CD14-positive monocyte (primary cell): ENCODE results near the gene MFN1. TPM values are rescaled to one million over a fixed set of nuclear protein-coding genes. Genes with fewer than 3 reads are reported as not detected.
A peak's percentile ranks its signal among the peaks of the same experiment; 100 is the strongest.

ENCODE experiments used
- DNase-seq, 3 donors: peaks; one replicate each; pipeline ENCODE4 v3.0.0-alpha.2; 2011 to 2022
- H2AFZ ChIP-seq: 2 replicates; pipeline ENCODE4 v1.6.0; 2012; ENCODE audit warnings: mild to moderate bottlenecking, low read depth, low read length, inconsistent platforms; ENCODE audit not compliant: insufficient read depth, poor library complexity, severe bottlenecking
- H3K27ac ChIP-seq, 2 donors: 1 replicate in 1 of 2; 2 replicates in 1 of 2; pipeline ENCODE4 v1.5.1; 2012 to 2013; ENCODE audit warnings: low read length in 2 of 2, control low read depth in 1 of 2, inconsistent platforms in 1 of 2, low read depth in 1 of 2, mild to moderate bottlenecking in 1 of 2
- H3K27me3 ChIP-seq, 2 donors: one replicate each; pipeline versions ENCODE4 v1.6.0 to v1.6.1; 2011 to 2013; ENCODE audit warnings: low read length in 2 of 2; ENCODE audit not compliant: control insufficient read depth in 2 of 2, insufficient read depth in 2 of 2
- H3K36me3 ChIP-seq, 2 donors: replicated peaks in 1 of 2; 1 replicate in 1 of 2; 2 replicates in 1 of 2; pipeline versions ENCODE4 v1.5.1 to v1.6.1; 2012 to 2013; ENCODE audit warnings: low read length in 2 of 2, control low read depth in 1 of 2, inconsistent platforms in 1 of 2, mild to moderate bottlenecking in 1 of 2; ENCODE audit not compliant: insufficient read depth in 2 of 2, control insufficient read depth in 1 of 2
- H3K4me1 ChIP-seq, 2 donors: 1 replicate in 1 of 2; 2 replicates in 1 of 2; pipeline versions ENCODE4 v1.5.1 to v1.6.1; 2012 to 2013; ENCODE audit warnings: low read length in 2 of 2, control low read depth in 1 of 2, inconsistent platforms in 1 of 2, mild to moderate bottlenecking in 1 of 2, moderate library complexity in 1 of 2; ENCODE audit not compliant: insufficient read depth in 2 of 2, control insufficient read depth in 1 of 2
- H3K4me2 ChIP-seq: replicated peaks from 2 replicates; pipeline ENCODE3; 2012; ENCODE audit warnings: low read length, moderate library complexity, mild to moderate bottlenecking; ENCODE audit not compliant: poor library complexity, severe bottlenecking; ENCODE audit errors: extremely low read depth
- H3K4me3 ChIP-seq, 3 experiments: fragments of 200-600 bp in 1 of 3; sonication (generic) in 1 of 3; replicated peaks in 1 of 3; 1 replicate in 2 of 3; 2 replicates in 1 of 3; pipeline ENCODE4 v1.5.1; 2011 to 2013; ENCODE audit warnings: low read length in 3 of 3, mild to moderate bottlenecking in 3 of 3, control low read depth in 2 of 3, low read depth in 2 of 3, inconsistent platforms in 1 of 3, moderate library complexity in 1 of 3
- H3K79me2 ChIP-seq: 2 replicates; pipeline ENCODE4 v1.6.0; 2012; ENCODE audit warnings: mild to moderate bottlenecking, control low read depth, inconsistent platforms, low read length, moderate library complexity; ENCODE audit not compliant: insufficient read depth
- H3K9ac ChIP-seq: 2 replicates; pipeline ENCODE4 v1.6.0; 2017; ENCODE audit warnings: low read length, mild to moderate bottlenecking; ENCODE audit not compliant: insufficient read depth, poor library complexity, severe bottlenecking
- H3K9me3 ChIP-seq, 2 donors: replicated peaks in 1 of 2; 1 replicate in 1 of 2; 2 replicates in 1 of 2; pipeline versions ENCODE4 v1.5.1 to v1.6.1; 2012 to 2013; ENCODE audit warnings: low read length in 2 of 2, control low read depth in 1 of 2; ENCODE audit not compliant: control insufficient read depth in 1 of 2, insufficient read depth in 1 of 2
- H4K20me1 ChIP-seq: 2 replicates; pipeline ENCODE4 v1.6.0; 2012; ENCODE audit warnings: mild to moderate bottlenecking, low read length, control low read depth, moderate library complexity; ENCODE audit not compliant: insufficient read depth
- H3K27ac Mint-ChIP-seq, 7 donors: one replicate each; pipeline ENCODE4 v1.8.0; 2020; ENCODE audit warnings: mild to moderate bottlenecking in 7 of 7, mixed read lengths in 7 of 7, moderate library complexity in 6 of 7, inconsistent platforms in 2 of 7
- H3K27me3 Mint-ChIP-seq, 3 donors: one replicate each; pipeline ENCODE4 v1.8.0; 2021 to 2022; ENCODE audit warnings: low read depth in 3 of 3, mild to moderate bottlenecking in 3 of 3, mixed read lengths in 3 of 3, moderate library complexity in 3 of 3, inconsistent platforms in 1 of 3
- H3K36me3 Mint-ChIP-seq, 2 donors: one replicate each; pipeline ENCODE4 v1.8.0; 2020; ENCODE audit warnings: mixed read lengths in 2 of 2, inconsistent platforms in 1 of 2, mild to moderate bottlenecking in 1 of 2
- H3K4me1 Mint-ChIP-seq: one replicate; pipeline ENCODE4 v1.8.0; 2020; ENCODE audit warnings: mild to moderate bottlenecking, mixed read lengths
- H3K4me3 Mint-ChIP-seq, 2 donors: one replicate each; pipeline ENCODE4 v1.8.0; 2020; ENCODE audit warnings: mild to moderate bottlenecking in 2 of 2, mixed read lengths in 2 of 2, moderate library complexity in 1 of 2
- H3K9me3 Mint-ChIP-seq, 7 donors: one replicate each; pipeline ENCODE4 v1.8.0; 2020 to 2022; ENCODE audit warnings: mixed read lengths in 7 of 7, mild to moderate bottlenecking in 6 of 7, moderate library complexity in 6 of 7, inconsistent platforms in 2 of 7
- WGBS: methylation state at CpG from one replicate; pipeline ENCODE4 v1.1.5; 2013; ENCODE audit warnings: missing lambda C conversion rate; ENCODE audit not compliant: insufficient coverage; 5-methylcytosine and 5-hydroxymethylcytosine counted together
- intact Hi-C, 2 donors: fragments of 100-400 bp; cut with micrococcal nuclease; formaldehyde crosslinking; loops; one replicate each; pipeline versions ENCODE4 v1.15.0 to v1.15.1; 2023
- polyA plus RNA-seq, 3 donors: library from polyadenylated mRNA; depleted of rRNA in 1 of 3; unstranded in 2 of 3; stranded (reverse) in 1 of 3; fragments of 300-500 nt in 2 of 3; fragments of >200 nt in 1 of 3; fragmentation: Illumina TruSeq in 2 of 3; gene quantifications; 1 replicate in 2 of 3; 2 replicates in 1 of 3; pipeline ENCODE4 v1.2.3, GENCODE V29; 2012 to 2021
- TF ChIP-seq, protein P1 (sequence below): fragments of 200-600 bp; IDR thresholded peaks from one replicate; pipeline ENCODE4 v1.8.0; 2022; ENCODE audit warnings: antibody characterized with exemption, mild to moderate bottlenecking

Gene MFN1
- polyA plus RNA-seq, 3 donors, result 5.6 to 15.2 (median 12.2) TPM

GRCh38 chr3:179428876-179429548 is 81.5 kb downstream of the MFN1 start:
- Histone ChIP-seq H2AFZ (no peak overlapping the region), H3K27ac (peak overlapping the region in 1 of 2 donors; percentile 6), H3K79me2 (peaks cover 88% of the 10 kb centered on the region), H3K27me3 (no peaks in the 10 kb centered on the region), H3K9me3 (no peaks in the 10 kb centered on the region), H3K4me1 (peaks cover 19 to 28% of the 10 kb centered on the region in 2 donors), H4K20me1 (peaks cover 96% of the 10 kb centered on the region), H3K36me3 (peaks cover 22 to 29% of the 10 kb centered on the region in 2 donors), H3K4me3 (no peak overlapping the region), H3K4me2 (no peak overlapping the region), H3K9ac (no peak overlapping the region)
- Mint-ChIP-seq H3K9me3 (no peaks in the 10 kb centered on the region), H3K27me3 (peaks cover 0 to 2% (median 1%) of the 10 kb centered on the region in 3 donors), H3K36me3 (peaks cover 19 to 38% of the 10 kb centered on the region in 2 donors), H3K4me1 (peaks cover 37% of the 10 kb centered on the region), H3K4me3 (no peak overlapping the region), H3K27ac (peak overlapping the region in 1 of 7 donors; percentile 38)
- intact Hi-C loops, result no loop called here
- TF ChIP-seq, protein P1, sequence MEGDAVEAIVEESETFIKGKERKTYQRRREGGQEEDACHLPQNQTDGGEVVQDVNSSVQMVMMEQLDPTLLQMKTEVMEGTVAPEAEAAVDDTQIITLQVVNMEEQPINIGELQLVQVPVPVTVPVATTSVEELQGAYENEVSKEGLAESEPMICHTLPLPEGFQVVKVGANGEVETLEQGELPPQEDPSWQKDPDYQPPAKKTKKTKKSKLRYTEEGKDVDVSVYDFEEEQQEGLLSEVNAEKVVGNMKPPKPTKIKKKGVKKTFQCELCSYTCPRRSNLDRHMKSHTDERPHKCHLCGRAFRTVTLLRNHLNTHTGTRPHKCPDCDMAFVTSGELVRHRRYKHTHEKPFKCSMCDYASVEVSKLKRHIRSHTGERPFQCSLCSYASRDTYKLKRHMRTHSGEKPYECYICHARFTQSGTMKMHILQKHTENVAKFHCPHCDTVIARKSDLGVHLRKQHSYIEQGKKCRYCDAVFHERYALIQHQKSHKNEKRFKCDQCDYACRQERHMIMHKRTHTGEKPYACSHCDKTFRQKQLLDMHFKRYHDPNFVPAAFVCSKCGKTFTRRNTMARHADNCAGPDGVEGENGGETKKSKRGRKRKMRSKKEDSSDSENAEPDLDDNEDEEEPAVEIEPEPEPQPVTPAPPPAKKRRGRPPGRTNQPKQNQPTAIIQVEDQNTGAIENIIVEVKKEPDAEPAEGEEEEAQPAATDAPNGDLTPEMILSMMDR, result no peak
- 95% methylated on average over 4 of the region's 8 CpGs for WGBS
- DNase-seq, result no peak

- no peaks in the 10 kb centered on the region for H3K27me3 ChIP-seq
- no peaks in the 10 kb centered on the region for H3K9me3 ChIP-seq
- peaks cover 0 to 2% (median 1%) of the 10 kb centered on the region in 3 donors for H3K27me3 Mint-ChIP-seq
- peak overlapping the region in 4 of 7 donors; percentile 2 to 74 (median 54) for H3K27ac Mint-ChIP-seq
- H3K4me3 Mint-ChIP-seq, result no peak overlapping the region
- no peaks in the 10 kb centered on the region for H3K9me3 Mint-ChIP-seq
- H4K20me1 ChIP-seq, result peaks cover 97% of the 10 kb centered on the region
- H3K36me3 ChIP-seq, result peaks cover 9 to 16% of the 10 kb centered on the region in 2 donors
- intact Hi-C loops, result no loop called here
- H3K36me3 Mint-ChIP-seq, result peaks cover 6 to 28% of the 10 kb centered on the region in 2 donors
- H3K27ac ChIP-seq, result peak overlapping the region in 1 of 2 donors; percentile 6
- H3K9ac ChIP-seq, result no peak overlapping the region
- H3K79me2 ChIP-seq, result peaks cover 95% of the 10 kb centered on the region
- no peak overlapping the region for H3K4me2 ChIP-seq
- peaks cover 19 to 28% of the 10 kb centered on the region in 2 donors for H3K4me1 ChIP-seq
- 100% methylated on average over 2 of the region's 2 CpGs for WGBS
- DNase-seq, result no peak
- TF ChIP-seq, protein P1, result no peak
- H3K4me3 ChIP-seq, result no peak overlapping the region
- H2AFZ ChIP-seq, result no peak overlapping the region
- peaks cover 42% of the 10 kb centered on the region for H3K4me1 Mint-ChIP-seq
These were observed 82.9 kb downstream of the MFN1 start for GRCh38 chr3:179430277-179430870.
